Kidney epithelial cell (primary cell): ENCODE data around the gene KRT2. TPM values are rescaled to one million over a fixed set of nuclear protein-coding genes. Genes with fewer than 3 reads are reported as not detected.
"Not testable (repeated sequence)": the region's sequence is repeated elsewhere in the genome, so short reads cannot be mapped to it uniquely, and the experiment has no call there.

Experiments
- DNase-seq: peaks from one replicate; pipeline ENCODE4 v3.0.0-alpha.2; 2010; ENCODE audit warnings: low read depth
- H3K27me3 ChIP-seq: 2 replicates; pipeline ENCODE4 v1.6.0; 2011; ENCODE audit warnings: low read length; ENCODE audit not compliant: control insufficient read depth, insufficient read depth
- H3K36me3 ChIP-seq: 2 replicates; pipeline ENCODE4 v1.5.1; 2011; ENCODE audit warnings: low read length; ENCODE audit not compliant: control insufficient read depth, insufficient read depth
- H3K4me3 ChIP-seq: 2 replicates; pipeline ENCODE4 v1.5.1; 2011; ENCODE audit warnings: low read depth, mild to moderate bottlenecking, control low read depth, low read length
- total RNA-seq: library from RNA; depleted of rRNA; stranded (reverse); fragments of >200 nt; gene quantifications from 2 replicates; pipeline ENCODE4 v1.2.3, GENCODE V29; 2015
- TF ChIP-seq, protein P1 (sequence below): IDR thresholded peaks from 2 replicates; pipeline ENCODE4 v1.5.1; 2011; ENCODE audit warnings: mild to moderate bottlenecking, moderate library complexity, low read length, control low read depth, inconsistent platforms; ENCODE audit not compliant: insufficient read depth, poor library complexity, severe bottlenecking

Gene KRT2
- total RNA-seq, 1 donor from 2014 or later = not detected

DNA sequence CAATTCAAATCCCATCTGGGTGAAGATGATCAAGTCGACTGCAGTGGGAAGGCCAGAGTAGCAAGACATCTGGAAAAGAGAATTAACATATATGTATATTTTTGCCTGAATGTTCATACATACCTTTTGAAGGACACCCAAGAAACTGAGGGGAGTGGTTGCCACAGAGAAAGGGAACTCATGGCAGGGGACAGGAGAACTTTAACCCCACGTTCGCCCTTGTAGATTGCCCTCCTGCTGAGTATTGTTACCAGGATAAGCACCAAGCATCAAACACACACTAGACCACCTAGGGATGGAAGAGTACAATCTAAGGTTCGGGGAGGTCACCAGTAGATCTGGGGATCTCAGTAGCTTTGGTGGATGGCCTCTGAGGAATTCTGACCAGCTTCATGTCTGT, 18.5 kb upstream of the KRT2 start:
- Histone ChIP-seq H3K4me3 (no peak overlapping the region), H3K36me3 (no peaks in the 10 kb centered on the region), H3K27me3 (no peaks in the 10 kb centered on the region)
- TF ChIP-seq, protein P1, sequence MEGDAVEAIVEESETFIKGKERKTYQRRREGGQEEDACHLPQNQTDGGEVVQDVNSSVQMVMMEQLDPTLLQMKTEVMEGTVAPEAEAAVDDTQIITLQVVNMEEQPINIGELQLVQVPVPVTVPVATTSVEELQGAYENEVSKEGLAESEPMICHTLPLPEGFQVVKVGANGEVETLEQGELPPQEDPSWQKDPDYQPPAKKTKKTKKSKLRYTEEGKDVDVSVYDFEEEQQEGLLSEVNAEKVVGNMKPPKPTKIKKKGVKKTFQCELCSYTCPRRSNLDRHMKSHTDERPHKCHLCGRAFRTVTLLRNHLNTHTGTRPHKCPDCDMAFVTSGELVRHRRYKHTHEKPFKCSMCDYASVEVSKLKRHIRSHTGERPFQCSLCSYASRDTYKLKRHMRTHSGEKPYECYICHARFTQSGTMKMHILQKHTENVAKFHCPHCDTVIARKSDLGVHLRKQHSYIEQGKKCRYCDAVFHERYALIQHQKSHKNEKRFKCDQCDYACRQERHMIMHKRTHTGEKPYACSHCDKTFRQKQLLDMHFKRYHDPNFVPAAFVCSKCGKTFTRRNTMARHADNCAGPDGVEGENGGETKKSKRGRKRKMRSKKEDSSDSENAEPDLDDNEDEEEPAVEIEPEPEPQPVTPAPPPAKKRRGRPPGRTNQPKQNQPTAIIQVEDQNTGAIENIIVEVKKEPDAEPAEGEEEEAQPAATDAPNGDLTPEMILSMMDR = no peak
- no peak for DNase-seq

DNA sequence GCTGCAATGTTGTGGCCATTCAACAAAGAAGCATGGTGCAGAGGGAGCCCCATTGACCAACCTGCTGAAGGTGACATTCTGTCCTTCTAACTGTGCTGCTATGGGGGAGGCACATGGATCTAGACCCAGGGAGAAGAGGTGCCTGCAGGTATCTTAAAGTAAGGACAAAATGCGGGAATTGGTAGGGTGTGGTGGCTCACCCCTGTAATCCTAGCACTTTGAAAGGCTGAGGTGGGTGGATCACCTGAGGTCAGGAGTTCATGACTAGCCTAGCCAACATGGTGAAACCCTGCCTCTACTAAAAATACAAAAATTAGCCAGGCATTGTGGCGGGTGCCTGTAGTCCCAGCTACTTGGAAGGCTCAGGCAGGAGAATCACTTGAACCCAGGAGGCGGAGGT, 17.9 kb upstream of the KRT2 start:
- not testable (repeated sequence) for H3K4me3 ChIP-seq, H3K36me3 ChIP-seq, H3K27me3 ChIP-seq, DNase-seq

DNA sequence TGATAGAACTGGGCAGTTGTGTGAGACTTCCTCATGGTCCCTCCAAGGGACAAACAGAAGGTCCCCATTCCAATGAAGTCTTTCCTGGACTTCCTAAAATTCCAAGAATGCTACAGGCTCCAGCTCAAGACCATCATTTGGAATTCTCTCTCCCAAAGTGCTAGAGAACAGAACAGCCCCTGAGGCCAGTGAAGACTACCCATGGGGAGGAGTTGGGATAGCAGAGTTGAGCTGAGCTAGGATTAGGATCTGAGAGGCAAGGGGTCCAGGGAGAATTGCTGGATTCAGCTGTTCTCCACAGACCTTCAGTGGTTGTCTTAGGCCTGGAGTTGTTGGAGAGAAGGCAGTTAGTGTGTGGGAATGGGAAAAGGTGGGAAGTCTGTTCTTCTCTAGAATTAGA, 17.4 kb upstream of the KRT2 start:
- Histone ChIP-seq H3K36me3 (no peaks in the 10 kb centered on the region), H3K4me3 (no peak overlapping the region), H3K27me3 (peaks cover 2% of the 10 kb centered on the region)
- no peak for DNase-seq
- TF ChIP-seq, protein P1 = no peak

DNA sequence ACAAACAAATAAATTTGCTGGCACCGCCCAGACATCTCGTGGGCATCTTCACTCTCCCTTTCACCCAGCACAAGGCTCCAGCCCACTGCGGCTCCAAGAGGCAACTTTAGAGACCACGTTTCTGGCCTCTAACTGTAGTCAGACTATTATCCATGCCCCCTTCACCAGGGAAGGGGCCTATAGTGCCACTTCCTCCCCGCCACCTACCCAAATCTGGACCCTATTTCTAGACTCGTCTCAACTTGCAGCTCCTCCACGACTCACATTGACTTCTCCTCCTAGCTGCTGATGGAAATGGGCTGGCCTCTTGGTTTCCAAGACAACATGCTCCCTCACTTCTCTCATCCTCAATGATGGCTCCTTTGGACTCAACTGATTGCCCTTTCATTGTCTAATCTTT, 15.9 kb upstream of the KRT2 start:
- DNase-seq = no peak
- H3K4me3 ChIP-seq = no peak overlapping the region
- no peaks in the 10 kb centered on the region for H3K36me3 ChIP-seq
- peaks cover 3% of the 10 kb centered on the region for H3K27me3 ChIP-seq
- TF ChIP-seq, protein P1 = no peak

DNA sequence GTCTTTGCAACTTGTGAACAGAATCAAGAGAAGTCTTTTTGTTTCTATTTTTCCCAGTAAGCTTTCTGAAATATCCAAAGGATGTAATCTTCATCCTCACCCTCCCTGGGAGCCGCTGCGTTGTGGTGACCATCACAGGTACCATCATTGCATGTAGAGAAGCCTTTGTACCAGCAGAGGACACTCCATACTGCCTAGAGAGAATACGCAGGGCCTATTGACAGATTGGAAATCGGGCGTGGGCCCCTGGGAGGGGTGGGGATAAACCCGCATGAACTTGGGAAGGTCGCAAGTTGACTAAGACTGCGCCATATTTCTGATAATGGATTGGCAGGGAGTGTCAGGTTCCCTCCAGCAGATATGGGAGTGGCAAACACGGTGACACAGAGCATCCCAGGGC, 15.5 kb upstream of the KRT2 start:
- Histone ChIP-seq H3K36me3 (no peaks in the 10 kb centered on the region), H3K27me3 (peaks cover 3% of the 10 kb centered on the region), H3K4me3 (no peak overlapping the region)
- DNase-seq = no peak
- TF ChIP-seq, protein P1 = no peak

DNA sequence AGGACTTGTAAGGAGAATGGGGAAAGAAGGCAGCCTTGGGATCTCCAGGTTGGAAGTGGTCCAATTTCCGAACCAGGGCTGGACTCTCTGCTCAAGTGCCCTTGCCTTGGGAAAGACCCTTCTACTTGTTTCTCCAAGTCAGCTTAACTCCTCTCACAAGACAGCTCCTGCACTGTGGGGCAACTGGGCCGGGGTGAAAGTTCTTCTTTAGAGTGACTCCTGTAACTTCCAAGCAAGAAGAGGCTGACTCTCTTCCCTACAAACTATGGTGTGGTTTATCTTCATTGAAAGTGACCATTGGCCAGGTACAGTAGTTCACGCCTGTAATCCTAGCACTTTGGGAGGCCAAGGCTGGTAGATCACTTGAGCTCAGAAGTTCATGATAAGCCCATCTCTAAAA, 14.5 kb upstream of the KRT2 start:
- DNase-seq = no peak
- TF ChIP-seq, protein P1 = no peak
- H3K4me3 ChIP-seq = no peak overlapping the region
- peaks cover 3% of the 10 kb centered on the region for H3K27me3 ChIP-seq
- H3K36me3 ChIP-seq = no peaks in the 10 kb centered on the region

DNA sequence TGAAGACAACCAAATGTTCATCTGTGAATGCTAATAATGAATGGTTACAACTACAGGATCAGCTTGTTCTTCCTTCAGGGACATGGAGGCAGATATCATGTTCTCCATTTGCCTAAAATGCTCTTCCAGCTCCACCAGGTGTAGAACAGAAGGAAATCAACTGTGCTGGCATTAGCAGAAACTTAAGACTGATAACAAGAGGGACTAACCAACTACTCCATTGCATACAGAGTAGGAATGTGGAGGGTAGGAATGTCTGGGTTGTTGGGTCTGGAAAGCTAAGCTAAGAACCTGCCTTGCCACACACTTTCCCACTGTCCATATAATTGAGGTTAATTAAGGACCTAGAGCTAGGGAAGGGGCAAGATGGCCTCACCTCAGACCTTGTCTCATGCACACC, 11.4 kb upstream of the KRT2 start:
- Histone ChIP-seq H3K4me3 (no peak overlapping the region), H3K36me3 (no peaks in the 10 kb centered on the region), H3K27me3 (peaks cover 3% of the 10 kb centered on the region)
- TF ChIP-seq, protein P1 = no peak
- no peak for DNase-seq
